Erythroblast (primary cell): ENCODE measurements around the gene C10orf95.

Source experiments
- GATA1 ChIP-seq: IDR thresholded peaks from 2 replicates; pipeline ENCODE4 v1.6.1; 2011; ENCODE audit warnings: low read depth, mild to moderate bottlenecking, control low read depth, low read length, moderate library complexity
- POLR2A ChIP-seq: IDR thresholded peaks from 2 replicates; pipeline ENCODE4 v1.6.1; 2011; ENCODE audit warnings: mild to moderate bottlenecking, low read length

DNA sequence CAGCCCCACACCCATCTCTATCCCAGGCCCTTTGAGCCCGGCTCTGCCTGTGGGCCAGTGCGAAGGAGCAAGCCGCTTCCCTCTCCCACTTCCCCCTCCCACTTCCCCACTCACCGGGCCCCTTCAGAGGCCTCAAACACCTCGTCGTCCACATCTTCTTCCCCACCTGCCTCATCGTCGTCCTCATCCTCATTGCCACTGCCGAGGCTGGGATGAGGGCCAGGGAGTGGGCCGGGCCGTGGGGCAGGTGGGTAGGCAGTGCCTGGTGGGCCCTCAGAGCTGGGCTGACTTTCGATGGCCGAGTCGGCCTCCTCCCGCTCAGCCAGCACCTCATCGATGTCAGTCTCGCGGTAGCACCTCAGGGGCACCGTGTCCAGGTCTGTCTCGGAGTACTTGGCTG lies 36.6 kb downstream of the C10orf95 start:
- TF ChIP-seq POLR2A (no peak), GATA1 (no peak)
